AG08395 (cell line): ENCODE data around the gene TXNRD2.

ENCODE experiments used
- DNase-seq: peaks from one replicate; pipeline ENCODE4 v3.0.0; 2012; ENCODE audit warnings: mixed read lengths, low spot score

Gene TXNRD2

GRCh38 chr22:19979712-19980493, 38.3 kb upstream of the TXNRD2 start:
- no peak for DNase-seq

DNA sequence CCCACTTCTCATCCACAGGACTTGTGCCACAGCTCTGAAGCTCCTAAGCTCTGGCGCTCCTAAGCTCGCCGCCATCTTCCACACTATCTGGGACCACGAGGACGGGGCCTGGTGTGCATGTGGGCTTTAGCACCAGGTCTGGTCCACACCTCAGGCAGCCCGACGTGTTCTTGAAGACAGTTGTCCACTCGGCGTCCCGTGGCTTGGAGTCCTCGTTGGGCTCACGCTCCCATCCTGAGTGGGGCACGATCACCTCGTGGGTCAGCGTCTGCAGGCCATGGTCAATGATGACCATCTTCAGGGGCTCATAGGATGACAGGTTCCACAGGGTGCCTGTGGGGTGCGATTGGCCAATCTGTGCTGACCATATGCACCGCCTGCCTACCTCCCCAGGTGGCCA, 37.1 kb upstream of the TXNRD2 start:
- no peak for DNase-seq

- no peak for DNase-seq
Observed at GRCh38 chr22:19977296-19978243, 36.0 kb upstream of the TXNRD2 start.

DNA sequence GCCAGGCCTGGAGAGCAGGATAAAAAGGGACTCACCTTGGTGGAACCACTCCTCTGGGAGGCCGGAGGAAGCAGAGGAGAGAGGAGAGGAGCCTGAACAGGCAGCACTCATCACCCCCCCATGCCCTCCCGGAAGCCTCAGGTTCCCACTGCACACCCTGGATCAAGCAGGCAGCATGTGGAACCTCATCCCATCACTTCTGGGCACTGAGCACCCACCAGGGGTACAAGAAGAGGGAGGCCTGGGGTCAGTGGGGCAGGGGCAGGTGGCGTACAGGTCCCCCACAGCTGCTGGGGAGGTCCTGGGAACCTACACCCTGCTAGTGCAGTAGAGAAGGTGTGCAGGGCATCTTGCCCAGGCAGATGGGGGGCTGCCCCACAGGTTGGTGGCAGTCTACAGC, 35.1 kb upstream of the TXNRD2 start:
- no peak for DNase-seq

- no peak for DNase-seq
Observed at GRCh38 chr22:19975707-19976035, 34.1 kb upstream of the TXNRD2 start.

- no peak for DNase-seq
Observed at GRCh38 chr22:19974935-19975706, 33.5 kb upstream of the TXNRD2 start.

GRCh38 chr22:19974268-19974861, 32.7 kb upstream of the TXNRD2 start:
- peak; percentile 68 for DNase-seq

DNA sequence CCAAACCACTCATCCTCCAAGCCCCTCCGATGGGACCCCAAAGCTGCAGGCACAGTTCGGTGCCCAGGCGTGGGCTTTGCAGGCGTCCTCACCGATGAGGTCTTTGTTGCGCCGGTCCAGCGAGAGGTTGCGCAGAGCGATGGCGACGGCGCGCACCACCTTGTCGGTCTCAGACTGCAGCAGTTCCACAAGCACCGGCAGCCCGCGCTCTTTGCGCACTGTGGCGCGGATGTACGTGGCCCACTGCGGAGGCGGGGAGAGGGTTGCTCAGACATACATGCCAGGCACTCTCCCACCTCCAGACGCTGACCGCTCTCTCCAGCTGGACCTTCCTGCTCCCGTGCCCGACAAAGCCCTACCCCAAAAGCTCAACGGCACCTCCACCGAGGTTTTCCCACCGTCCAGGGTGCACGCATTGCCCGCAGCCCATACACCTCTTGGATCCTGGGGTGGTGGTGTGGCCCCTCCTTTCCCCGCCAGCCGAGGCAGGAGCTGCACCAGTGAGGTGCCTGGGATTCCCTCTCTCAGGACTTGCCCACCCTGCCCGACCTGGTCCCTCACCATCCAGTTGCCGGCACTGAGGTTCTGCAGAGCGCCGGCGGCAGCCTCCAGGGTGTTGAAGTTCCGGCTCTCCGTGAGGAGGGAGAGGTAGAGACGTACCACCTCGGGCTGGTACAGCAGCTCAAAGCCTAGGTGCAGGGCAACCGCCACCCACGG, 32.1 kb upstream of the TXNRD2 start:
- DNase-seq = no peak

GRCh38 chr22:19972652-19973550, 31.3 kb upstream of the TXNRD2 start:
- no peak for DNase-seq

DNA sequence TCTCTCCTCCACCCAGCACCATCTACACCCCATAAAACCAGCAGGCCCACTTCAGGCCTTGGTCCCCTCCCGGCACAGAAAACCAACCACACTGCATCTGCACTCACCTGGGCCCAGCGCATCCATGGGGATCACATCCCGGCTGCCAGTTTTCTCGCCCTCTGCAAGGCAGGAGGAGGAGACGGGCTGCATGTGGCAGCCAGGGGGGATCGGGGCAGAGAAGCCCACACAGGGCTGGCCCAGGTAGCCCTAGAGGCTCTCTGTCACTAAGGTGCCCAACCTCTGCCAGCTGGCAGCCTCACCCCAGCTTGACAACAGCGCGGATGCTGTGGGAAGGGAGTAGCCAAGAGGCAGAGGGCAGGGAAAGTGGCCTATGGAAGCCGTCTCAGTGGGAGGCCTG, 30.6 kb upstream of the TXNRD2 start:
- DNase-seq = no peak

DNA sequence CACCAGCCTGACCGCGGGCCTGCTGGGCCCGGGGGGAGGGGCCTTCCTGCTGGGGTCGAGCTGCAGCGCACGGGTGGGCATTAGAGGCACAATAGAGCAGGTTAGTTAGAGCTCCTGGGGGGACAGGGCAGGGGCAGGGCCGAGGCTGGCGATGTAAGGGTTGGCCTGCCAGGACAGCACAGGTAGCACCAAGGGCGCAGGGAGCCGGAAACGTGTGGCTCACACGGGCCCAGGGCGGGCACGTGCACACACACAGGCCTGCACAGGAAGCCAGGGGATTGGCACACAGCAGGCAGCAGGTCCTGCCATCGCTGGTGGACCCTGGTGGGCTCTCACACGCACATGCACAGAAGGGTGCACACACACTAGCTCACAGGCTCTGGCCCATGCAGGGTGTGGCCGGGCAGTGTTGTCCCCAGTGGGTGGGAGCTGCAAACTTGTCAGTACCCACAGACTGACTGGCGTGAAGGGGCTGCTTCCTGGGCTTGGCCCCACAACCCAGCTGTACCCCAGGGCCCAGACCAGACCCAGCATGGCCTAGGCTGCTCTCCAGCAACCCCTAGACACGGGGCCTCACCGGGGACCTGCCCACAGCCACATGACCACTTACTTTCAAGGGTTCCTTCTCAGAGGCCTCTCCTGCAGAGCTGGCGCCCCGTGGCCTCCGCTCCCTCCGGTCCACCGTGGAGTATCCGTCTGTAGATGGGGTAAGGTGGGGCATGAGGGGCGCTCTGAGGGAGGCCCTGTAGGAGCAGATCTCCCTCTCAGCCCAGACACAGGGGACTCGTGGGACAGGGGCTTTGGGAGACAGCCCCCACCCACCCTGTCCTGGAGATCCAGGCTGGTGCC, 29.9 kb upstream of the TXNRD2 start:
- DNase-seq = no peak

DNA sequence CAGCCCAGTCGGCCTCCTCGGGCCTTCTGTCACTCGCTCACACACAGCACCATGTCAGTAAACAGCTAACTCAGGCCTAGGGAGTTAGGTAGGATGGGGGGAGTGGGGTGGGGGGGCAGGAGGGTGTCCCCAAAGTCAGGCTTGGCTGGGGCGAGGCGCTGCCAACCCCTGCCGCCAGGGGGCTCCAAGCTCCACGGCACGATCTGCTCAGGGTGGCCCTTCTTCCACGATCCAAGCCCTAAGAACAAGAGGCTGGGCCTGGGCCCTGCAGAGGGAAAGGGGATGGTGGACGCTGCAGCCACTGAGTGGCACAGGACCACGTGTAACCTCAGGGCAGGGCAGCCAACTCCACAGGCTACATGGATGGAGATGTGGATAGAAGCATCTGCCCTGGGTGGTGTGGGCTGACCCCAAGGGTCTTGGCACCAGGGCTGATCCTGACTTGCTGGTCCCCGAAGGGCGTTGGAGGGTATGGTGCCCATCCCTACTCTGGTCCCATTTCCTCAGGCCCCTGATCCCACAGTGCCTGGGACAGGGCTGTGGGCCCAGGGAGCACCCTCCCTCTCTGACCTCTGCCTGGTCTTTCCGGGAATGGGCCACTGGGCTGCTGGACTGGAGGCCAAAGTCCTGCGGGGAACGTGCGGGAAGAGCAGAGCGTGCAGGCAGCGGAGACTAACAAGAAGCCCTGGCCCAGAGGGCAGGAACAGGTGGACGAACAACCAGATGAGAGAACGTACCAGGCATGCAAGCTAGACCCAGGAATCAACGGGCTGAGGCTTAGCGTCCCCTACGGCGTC, 29.1 kb upstream of the TXNRD2 start:
- DNase-seq = peak; percentile 87

DNA sequence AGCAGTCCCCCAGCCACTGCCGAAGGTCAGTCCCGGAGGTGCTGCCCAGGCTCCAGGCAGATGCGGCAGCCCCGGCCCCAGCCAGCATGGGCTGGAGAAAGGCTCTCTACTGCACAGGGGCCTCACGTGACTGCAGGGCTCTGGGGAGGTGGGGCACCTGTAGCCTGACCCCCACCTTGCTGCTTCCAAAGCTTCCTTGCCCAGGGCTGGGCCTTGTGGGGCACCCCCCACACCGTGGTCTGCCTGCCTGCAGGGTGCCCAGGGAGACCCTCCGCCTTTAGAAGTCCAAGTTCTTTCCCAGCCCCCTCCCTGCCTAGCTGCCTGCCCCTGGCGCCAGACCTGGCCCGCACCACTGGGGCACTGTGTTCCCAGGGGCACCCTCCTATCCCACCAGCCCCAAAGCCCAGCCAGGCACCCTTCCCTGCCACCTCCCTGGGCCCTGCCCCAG, 28.4 kb upstream of the TXNRD2 start:
- DNase-seq = no peak

DNA sequence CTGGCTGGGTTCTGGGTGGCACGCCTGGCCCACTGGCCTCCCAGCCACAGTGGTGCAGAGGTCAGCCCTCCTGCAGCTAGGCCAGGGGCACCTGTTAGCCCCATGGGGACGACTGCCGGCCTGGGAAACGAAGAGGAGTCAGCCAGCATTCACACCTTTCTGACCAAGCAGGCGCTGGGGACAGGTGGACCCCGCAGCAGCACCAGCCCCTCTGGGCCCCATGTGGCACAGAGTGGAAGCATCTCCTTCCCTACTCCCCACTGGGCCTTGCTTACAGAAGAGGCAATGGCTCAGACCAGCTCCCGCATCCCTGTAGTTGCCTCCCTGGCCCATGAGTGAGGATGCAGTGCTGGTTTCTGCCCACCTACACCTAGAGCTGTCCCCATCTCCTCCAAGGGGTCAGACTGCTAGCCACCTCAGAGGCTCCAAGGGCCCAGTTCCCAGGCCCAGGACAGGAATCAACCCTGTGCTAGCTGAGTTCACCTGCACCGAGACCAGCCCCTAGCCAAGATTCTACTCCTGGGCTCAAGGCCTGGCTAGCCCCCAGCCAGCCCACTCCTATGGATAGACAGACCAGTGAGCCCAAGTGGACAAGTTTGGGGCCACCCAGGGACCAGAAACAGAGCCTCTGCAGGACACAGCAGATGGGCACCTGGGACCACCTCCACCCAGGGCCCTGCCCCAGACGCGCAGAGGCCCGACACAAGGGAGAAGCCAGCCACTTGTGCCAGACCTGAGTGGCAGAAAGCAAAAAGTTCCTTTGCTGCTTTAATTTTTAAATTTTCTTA, 27.7 kb upstream of the TXNRD2 start:
- DNase-seq = no peak

DNA sequence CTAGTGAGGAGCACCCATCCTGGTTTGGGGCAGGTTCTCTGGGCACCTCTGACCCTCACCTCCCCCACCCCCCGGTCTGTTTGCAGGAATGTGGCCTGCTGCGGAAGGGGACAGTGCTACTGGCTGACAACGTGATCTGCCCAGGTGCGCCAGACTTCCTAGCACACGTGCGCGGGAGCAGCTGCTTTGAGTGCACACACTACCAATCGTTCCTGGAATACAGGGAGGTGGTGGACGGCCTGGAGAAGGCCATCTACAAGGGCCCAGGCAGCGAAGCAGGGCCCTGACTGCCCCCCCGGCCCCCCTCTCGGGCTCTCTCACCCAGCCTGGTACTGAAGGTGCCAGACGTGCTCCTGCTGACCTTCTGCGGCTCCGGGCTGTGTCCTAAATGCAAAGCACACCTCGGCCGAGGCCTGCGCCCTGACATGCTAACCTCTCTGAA, 26.9 kb upstream of the TXNRD2 start:
- DNase-seq = no peak

DNA sequence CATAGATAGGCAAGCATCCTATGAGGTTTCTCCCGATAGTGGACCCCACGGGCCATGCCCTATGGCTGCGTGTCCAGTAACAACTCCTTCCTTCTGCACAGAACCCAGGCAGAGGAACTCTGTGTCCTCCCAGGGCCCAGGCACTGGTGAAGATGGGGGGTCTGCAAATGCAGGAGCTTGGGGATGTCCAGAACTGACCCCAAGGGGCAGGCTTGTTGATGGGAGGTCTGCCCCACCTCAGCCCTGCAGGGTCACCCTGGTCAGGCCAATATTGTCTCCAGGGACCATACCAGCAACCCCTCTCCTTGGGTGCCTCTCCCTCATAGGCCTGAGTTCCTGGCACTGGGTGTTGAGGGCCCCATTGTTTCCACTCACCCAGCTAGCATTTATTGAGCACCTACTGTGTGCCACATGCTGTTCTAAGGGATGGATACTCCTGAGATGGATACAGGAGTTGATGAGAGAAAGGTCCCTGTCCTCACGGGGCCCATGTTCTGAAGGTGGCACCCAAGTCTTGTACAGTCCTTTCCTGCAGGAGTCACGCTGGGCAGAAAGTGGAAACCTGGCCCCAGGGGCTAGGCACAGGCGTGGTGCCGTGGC, 26.3 kb upstream of the TXNRD2 start:
- no peak for DNase-seq
